ENCODE data around the gene BPIFB4. TPM values are rescaled to one million over a fixed set of nuclear protein-coding genes. Genes with fewer than 3 reads are reported as not detected.

The BPIFB4 gene
- total and polyA plus RNA-seq, 2 donors (not counting 3 experiments of a cell fraction or from before 2014, with no cell fraction given), result not detected

DNA sequence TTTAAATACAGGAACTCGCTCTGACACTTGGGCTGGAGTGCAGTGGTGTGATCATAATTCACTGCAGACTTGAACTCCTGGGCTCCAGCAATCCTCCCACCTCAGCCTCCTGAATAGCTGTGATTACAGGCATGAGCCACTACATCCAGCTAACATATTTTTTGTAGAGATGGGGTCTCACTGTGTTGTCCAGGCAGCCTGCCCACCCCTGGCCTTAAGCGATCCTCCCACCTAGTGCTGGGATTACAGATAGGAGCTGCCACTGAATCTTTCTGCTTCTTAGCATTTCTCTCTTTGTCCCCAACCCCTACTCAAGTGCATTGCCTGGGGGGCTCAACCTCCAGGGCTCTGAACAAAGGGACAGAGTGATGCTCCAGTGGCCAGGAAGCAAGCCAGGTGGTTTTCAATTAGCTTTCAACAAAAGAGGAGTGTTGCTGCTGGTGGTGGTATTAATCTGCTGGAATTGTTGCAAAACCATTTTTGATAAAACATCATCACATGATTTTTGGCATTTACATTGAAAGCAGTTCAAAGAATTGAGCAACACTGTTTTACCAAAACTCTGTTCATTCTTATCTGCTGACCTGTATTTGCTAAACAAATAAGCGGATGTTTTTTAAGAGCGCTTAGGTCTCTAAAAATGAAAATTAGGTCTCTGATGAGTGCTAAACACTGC, 48.1 kb downstream of the BPIFB4 start:
- no peaks in the 10 kb centered on the region for H3K79me2 ChIP-seq (ENCODE audit: control insufficient read depth, insufficient read depth, low read length)
- H2AFZ ChIP-seq (ENCODE audit: low read depth, low read length), result no peak overlapping the region
- no peak for DNase-seq (ENCODE audit: low read depth, low spot score)
- BruUV-seq (replicated peaks), result no TSS peak
- H3K9me3 ChIP-seq (replicated peaks; ENCODE audit: control insufficient read depth, insufficient read depth, low read length), result no peaks in the 10 kb centered on the region
- no peaks in the 10 kb centered on the region for H3K36me3 ChIP-seq (ENCODE audit: control insufficient read depth in 2 of 2, extremely low read depth in 1 of 2, insufficient read depth in 2 of 2, low read length in 2 of 2)
- intact Hi-C loops (cut with micrococcal nuclease), result no loop called here
- H3K4me3 ChIP-seq (replicated peaks in 1 of 3; ENCODE audit: insufficient read depth in 1 of 3, low read depth in 1 of 3, low read length in 3 of 3), result no peak overlapping the region
- CTCF ChIA-PET, result no interaction called here
- H3K9me1 ChIP-seq (replicated peaks; ENCODE audit: control insufficient read depth, extremely low read depth, insufficient read depth, low read length), result no peaks in the 10 kb centered on the region
- TF ChIP-seq FOS (IDR thresholded peaks at IDR 0.05; ENCODE audit: borderline replicate concordance, insufficient read depth, low read length), result no peak
- TF ChIP-seq JUN (IDR thresholded peaks at IDR 0.05; ENCODE audit: borderline replicate concordance, insufficient read depth, insufficient read length, low read depth), result no peak
- no peak for TF ChIP-seq EZH2 (IDR thresholded peaks at IDR 0.05; ENCODE audit: borderline replicate concordance, low read depth, low read length, severe bottlenecking)
- TF ChIP-seq POLR2AphosphoS5 (IDR thresholded peaks at IDR 0.05; ENCODE audit: insufficient read depth, low read depth, low read length), result no peak
- TF ChIP-seq MAX (IDR thresholded peaks at IDR 0.05; ENCODE audit: insufficient read depth, insufficient read length), result no peak
- no peak for TF ChIP-seq GATA2 (IDR thresholded peaks at IDR 0.05; ENCODE audit: insufficient read depth, insufficient read length, low read depth, low read length)
- TF ChIP-seq, protein P1, sequence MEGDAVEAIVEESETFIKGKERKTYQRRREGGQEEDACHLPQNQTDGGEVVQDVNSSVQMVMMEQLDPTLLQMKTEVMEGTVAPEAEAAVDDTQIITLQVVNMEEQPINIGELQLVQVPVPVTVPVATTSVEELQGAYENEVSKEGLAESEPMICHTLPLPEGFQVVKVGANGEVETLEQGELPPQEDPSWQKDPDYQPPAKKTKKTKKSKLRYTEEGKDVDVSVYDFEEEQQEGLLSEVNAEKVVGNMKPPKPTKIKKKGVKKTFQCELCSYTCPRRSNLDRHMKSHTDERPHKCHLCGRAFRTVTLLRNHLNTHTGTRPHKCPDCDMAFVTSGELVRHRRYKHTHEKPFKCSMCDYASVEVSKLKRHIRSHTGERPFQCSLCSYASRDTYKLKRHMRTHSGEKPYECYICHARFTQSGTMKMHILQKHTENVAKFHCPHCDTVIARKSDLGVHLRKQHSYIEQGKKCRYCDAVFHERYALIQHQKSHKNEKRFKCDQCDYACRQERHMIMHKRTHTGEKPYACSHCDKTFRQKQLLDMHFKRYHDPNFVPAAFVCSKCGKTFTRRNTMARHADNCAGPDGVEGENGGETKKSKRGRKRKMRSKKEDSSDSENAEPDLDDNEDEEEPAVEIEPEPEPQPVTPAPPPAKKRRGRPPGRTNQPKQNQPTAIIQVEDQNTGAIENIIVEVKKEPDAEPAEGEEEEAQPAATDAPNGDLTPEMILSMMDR (IDR thresholded peaks at IDR 0.05; ENCODE audit: extremely low read depth in 1 of 2, insufficient read depth in 1 of 2, low read depth in 1 of 2, low read length in 2 of 2), result no peak
- no peak for TF ChIP-seq POLR2A (IDR thresholded peaks at IDR 0.05; ENCODE audit: low read depth, low read length)
- no peak for TF ChIP-seq MYC (IDR thresholded peaks at IDR 0.05; ENCODE audit: low read depth, low read length)
- H4K20me1 ChIP-seq (replicated peaks; ENCODE audit: control insufficient read depth, extremely low read depth, insufficient read depth, low read length), result no peaks in the 10 kb centered on the region
- H3K27ac ChIP-seq (ENCODE audit: insufficient read depth, low read depth, low read length), result no peak overlapping the region
- H3K27me3 ChIP-seq (ENCODE audit: control insufficient read depth in 2 of 2, insufficient read depth in 2 of 2, low read length in 2 of 2), result no peaks in the 10 kb centered on the region
- H3K9ac ChIP-seq (replicated peaks; ENCODE audit: extremely low read depth, insufficient read depth, low read length), result no peak overlapping the region
- dilution Hi-C loops (cut with MboI; ENCODE audit: extremely low pct_ligation_motif_present, low sequenced_read_pairs), result no loop called here
- POLR2A ChIA-PET, result no interaction called here
- no peak for FAIRE-seq
- H3K4me1 ChIP-seq (ENCODE audit: control insufficient read depth, extremely low read depth, insufficient read depth, low read length), result no peaks in the 10 kb centered on the region
- H3K4me2 ChIP-seq (ENCODE audit: insufficient read depth, low read length), result no peak overlapping the region
